ENCODE results near the gene FER1L5. TPM values are rescaled to one million over a fixed set of nuclear protein-coding genes. Genes with fewer than 3 reads are reported as not detected.

Gene FER1L5
- total RNA-seq, 1 experiment from 2014 or later = 0.09 TPM

GRCh38 chr2:96687711-96688640, 45.4 kb downstream of the FER1L5 start:
- H3K4me1 ChIP-seq (replicated peaks; ENCODE audit: insufficient read depth) = no peaks in the 10 kb centered on the region
- TF ChIP-seq CTCF (conservative IDR thresholded peaks at IDR 0.05) (no peak), EZH2 (IDR thresholded peaks at IDR 0.05; ENCODE audit: low read depth) (no peak)
- no peaks in the 10 kb centered on the region for H4K20me1 ChIP-seq (ENCODE audit: insufficient read depth)
- intact Hi-C loops (cut with micrococcal nuclease; ENCODE audit: unreplicated experiment) = no loop called here
- no peaks in the 10 kb centered on the region for H3K79me2 ChIP-seq (ENCODE audit: low read depth)
- no peak overlapping the region for H2AFZ ChIP-seq
- no peaks in the 10 kb centered on the region for H3K9me2 ChIP-seq (ENCODE audit: insufficient read depth)
- CTCF ChIA-PET = interaction anchor here (0.9 kb wide), 1 partner anchor 16 kb away, joined by 11 read pairs; no protein-coding TSS in a partner anchor
- H3K4me2 ChIP-seq = no peak overlapping the region
- DNase-seq = no peak
- no TSS peak for BruUV-seq (replicated peaks)
- H3K36me3 ChIP-seq (ENCODE audit: low read depth) = no peaks in the 10 kb centered on the region
- POLR2A ChIA-PET (ENCODE audit: unreplicated experiment) = no interaction called here
- H3K27ac ChIP-seq = no peak overlapping the region
- no peak overlapping the region for H3K4me3 ChIP-seq
- H3F3A ChIP-seq (ENCODE audit: insufficient read depth, low read depth) = no peaks in the 10 kb centered on the region
- no peaks in the 10 kb centered on the region for H3K9me3 ChIP-seq (ENCODE audit: insufficient read depth, low read depth)
- H3K27me3 ChIP-seq (ENCODE audit: insufficient read depth, low read depth) = no peaks in the 10 kb centered on the region

DNA sequence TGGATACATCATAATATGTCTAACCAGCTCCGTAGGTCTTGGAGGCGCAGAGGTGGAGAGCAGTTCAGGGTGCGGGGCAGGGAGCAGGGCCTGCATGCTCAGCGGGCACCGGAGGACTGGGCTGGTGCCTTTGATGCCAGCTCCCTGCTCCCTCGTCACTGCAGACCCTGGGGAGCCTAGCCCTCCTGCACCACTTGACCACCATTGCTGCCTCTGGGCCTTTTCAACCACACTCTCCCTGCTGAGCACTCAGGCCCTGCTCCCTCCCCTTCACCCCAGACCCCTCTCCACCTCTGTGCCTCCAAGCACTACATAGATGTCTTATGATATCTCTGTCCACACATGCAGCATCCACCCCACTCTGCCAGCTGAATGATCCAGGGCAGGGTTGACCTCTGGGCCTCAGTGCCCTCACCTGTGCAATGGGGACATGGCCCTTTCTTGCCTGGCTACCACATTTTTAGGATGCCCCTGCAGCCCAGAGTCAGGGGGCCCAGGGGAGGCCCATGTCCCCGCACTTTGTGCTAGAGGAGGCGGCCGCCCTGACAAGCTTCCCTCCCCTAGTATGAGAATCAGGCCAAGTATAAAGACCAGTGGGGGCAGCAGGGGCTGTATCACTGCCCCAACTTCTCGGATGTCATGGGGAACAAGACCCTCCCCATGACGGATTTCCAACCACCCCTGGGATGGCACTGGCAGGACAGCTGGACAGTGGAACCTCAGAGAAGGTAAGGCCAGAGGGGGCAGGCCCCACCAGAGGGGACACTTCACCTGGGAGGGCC, 46.3 kb downstream of the FER1L5 start:
- no TSS peak for BruUV-seq (replicated peaks)
- Histone ChIP-seq H3F3A (ENCODE audit: insufficient read depth, low read depth) (no peaks in the 10 kb centered on the region), H3K9me2 (ENCODE audit: insufficient read depth) (no peaks in the 10 kb centered on the region), H2AFZ (no peak overlapping the region), H3K4me2 (no peak overlapping the region), H3K4me1 (replicated peaks; ENCODE audit: insufficient read depth) (no peaks in the 10 kb centered on the region), H4K20me1 (ENCODE audit: insufficient read depth) (no peaks in the 10 kb centered on the region), H3K27me3 (ENCODE audit: insufficient read depth, low read depth) (no peaks in the 10 kb centered on the region), H3K9me3 (ENCODE audit: insufficient read depth, low read depth) (no peaks in the 10 kb centered on the region), H3K36me3 (ENCODE audit: low read depth) (no peaks in the 10 kb centered on the region), H3K27ac (no peak overlapping the region), H3K79me2 (ENCODE audit: low read depth) (no peaks in the 10 kb centered on the region), H3K4me3 (no peak overlapping the region)
- no peak for DNase-seq
- ChIA-PET CTCF (no interaction called here), POLR2A (ENCODE audit: unreplicated experiment) (no interaction called here)
- no peak for TF ChIP-seq EZH2 (IDR thresholded peaks at IDR 0.05; ENCODE audit: low read depth)
- TF ChIP-seq CTCF (conservative IDR thresholded peaks at IDR 0.05) = no peak
- intact Hi-C loops (cut with micrococcal nuclease; ENCODE audit: unreplicated experiment) = no loop called here

GRCh38 chr2:96689431-96689991, 46.9 kb downstream of the FER1L5 start:
- Histone ChIP-seq H3K9me3 (ENCODE audit: insufficient read depth, low read depth) (no peaks in the 10 kb centered on the region), H3K4me3 (no peak overlapping the region), H3K27ac (no peak overlapping the region), H3K79me2 (ENCODE audit: low read depth) (no peaks in the 10 kb centered on the region), H3K4me1 (replicated peaks; ENCODE audit: insufficient read depth) (no peaks in the 10 kb centered on the region), H3K27me3 (ENCODE audit: insufficient read depth, low read depth) (no peaks in the 10 kb centered on the region), H3K36me3 (ENCODE audit: low read depth) (no peaks in the 10 kb centered on the region), H2AFZ (no peak overlapping the region), H3K9me2 (ENCODE audit: insufficient read depth) (no peaks in the 10 kb centered on the region), H3F3A (ENCODE audit: insufficient read depth, low read depth) (no peaks in the 10 kb centered on the region), H3K4me2 (no peak overlapping the region), H4K20me1 (ENCODE audit: insufficient read depth) (no peaks in the 10 kb centered on the region)
- intact Hi-C loops (cut with micrococcal nuclease; ENCODE audit: unreplicated experiment) = no loop called here
- BruUV-seq (replicated peaks) = no TSS peak
- ChIA-PET CTCF (no interaction called here), POLR2A (ENCODE audit: unreplicated experiment) (no interaction called here)
- TF ChIP-seq EZH2 (IDR thresholded peaks at IDR 0.05; ENCODE audit: low read depth) (no peak), CTCF (conservative IDR thresholded peaks at IDR 0.05) (no peak)
- no peak for DNase-seq

All from PC-9 (cell line).